ENCODE measurements around the gene ZDHHC17.

ZDHHC17 gene

GRCh38 chr12:76763746-76764675, at the start of gene ZDHHC17:
Gene ZDHHC17, plus strand, starts transcription at chr12:76764115. Its CDS starts 122 bp downstream, at chr12:76764237.
- H3K79me2 ChIP-seq (ENCODE audit: insufficient read depth, low read length): peaks cover 47% of the 10 kb centered on the region
- no peaks in the 10 kb centered on the region for H3K27me3 ChIP-seq (ENCODE audit: insufficient read depth, low read length, poor library complexity, severe bottlenecking)
- H2AFZ ChIP-seq (ENCODE audit: low read length): peak within 1 kb of the TSS; percentile 98
- no peaks in the 10 kb centered on the region for H3K9me3 ChIP-seq (ENCODE audit: insufficient read depth, low read depth, low read length)
- TF ChIP-seq CTCF (conservative IDR thresholded peaks at IDR 0.05; ENCODE audit: low read length) (no peak), EZH2phosphoT487 (IDR thresholded peaks at IDR 0.05; ENCODE audit: borderline replicate concordance) (no peak)
- peaks cover 12% of the 10 kb centered on the region for H4K20me1 ChIP-seq (ENCODE audit: insufficient read depth, low read length, poor library complexity, severe bottlenecking)
- H3K4me2 ChIP-seq (ENCODE audit: low read depth, low read length, poor library complexity, severe bottlenecking): peak within 1 kb of the TSS; percentile 88
- peak within 1 kb of the TSS; percentile 83 for H3K9ac ChIP-seq (ENCODE audit: low read depth, low read length, poor library complexity, severe bottlenecking)
- no peaks in the 10 kb centered on the region for H3F3A ChIP-seq (ENCODE audit: low read depth)
- H3K9me2 ChIP-seq (replicated peaks; ENCODE audit: low read depth, low read length): no peaks in the 10 kb centered on the region
- H3K4me3 ChIP-seq (ENCODE audit: low read length, poor library complexity, severe bottlenecking): peak within 1 kb of the TSS; percentile 92
- no peaks in the 10 kb centered on the region for H3K36me3 ChIP-seq (ENCODE audit: insufficient read depth, low read length)
- peaks cover 38% of the 10 kb centered on the region for H3K4me1 ChIP-seq (ENCODE audit: insufficient read depth, low read length, poor library complexity, severe bottlenecking)

GRCh38 chr12:76714415-76714814, 49.5 kb upstream of the ZDHHC17 start:
- TF ChIP-seq EZH2phosphoT487 (IDR thresholded peaks at IDR 0.05; ENCODE audit: borderline replicate concordance) (no peak), CTCF (conservative IDR thresholded peaks at IDR 0.05; ENCODE audit: low read length) (no peak)

GRCh38 chr12:76714861-76715260, 49.1 kb upstream of the ZDHHC17 start:
- Histone ChIP-seq H3K4me2 (ENCODE audit: low read depth, low read length, poor library complexity, severe bottlenecking) (no peak overlapping the region), H2AFZ (ENCODE audit: low read length) (no peak overlapping the region)

More at GRCh38 chr12:76714415-76714814, 49.5 kb upstream of the ZDHHC17 start:
- Histone ChIP-seq H4K20me1 (ENCODE audit: insufficient read depth, low read length, poor library complexity, severe bottlenecking) (no peaks in the 10 kb centered on the region), H3K9me2 (replicated peaks; ENCODE audit: low read depth, low read length) (no peaks in the 10 kb centered on the region), H3K4me3 (ENCODE audit: low read length, poor library complexity, severe bottlenecking) (no peak overlapping the region), H3K9ac (ENCODE audit: low read depth, low read length, poor library complexity, severe bottlenecking) (no peak overlapping the region), H3F3A (ENCODE audit: low read depth) (no peaks in the 10 kb centered on the region), H3K79me2 (ENCODE audit: insufficient read depth, low read length) (no peaks in the 10 kb centered on the region), H3K4me2 (ENCODE audit: low read depth, low read length, poor library complexity, severe bottlenecking) (no peak overlapping the region), H3K4me1 (ENCODE audit: insufficient read depth, low read length, poor library complexity, severe bottlenecking) (no peaks in the 10 kb centered on the region), H3K36me3 (ENCODE audit: insufficient read depth, low read length) (no peaks in the 10 kb centered on the region), H3K27me3 (ENCODE audit: insufficient read depth, low read length, poor library complexity, severe bottlenecking) (no peaks in the 10 kb centered on the region), H2AFZ (ENCODE audit: low read length) (no peak overlapping the region), H3K9me3 (ENCODE audit: insufficient read depth, low read depth, low read length) (no peaks in the 10 kb centered on the region)

More at GRCh38 chr12:76714861-76715260, 49.1 kb upstream of the ZDHHC17 start:
- Histone ChIP-seq H4K20me1 (ENCODE audit: insufficient read depth, low read length, poor library complexity, severe bottlenecking) (no peaks in the 10 kb centered on the region), H3K4me1 (ENCODE audit: insufficient read depth, low read length, poor library complexity, severe bottlenecking) (no peaks in the 10 kb centered on the region), H3F3A (ENCODE audit: low read depth) (no peaks in the 10 kb centered on the region), H3K27me3 (ENCODE audit: insufficient read depth, low read length, poor library complexity, severe bottlenecking) (no peaks in the 10 kb centered on the region), H3K36me3 (ENCODE audit: insufficient read depth, low read length) (no peaks in the 10 kb centered on the region), H3K9me3 (ENCODE audit: insufficient read depth, low read depth, low read length) (no peaks in the 10 kb centered on the region), H3K9me2 (replicated peaks; ENCODE audit: low read depth, low read length) (no peaks in the 10 kb centered on the region), H3K4me3 (ENCODE audit: low read length, poor library complexity, severe bottlenecking) (no peak overlapping the region), H3K9ac (ENCODE audit: low read depth, low read length, poor library complexity, severe bottlenecking) (no peak overlapping the region), H3K79me2 (ENCODE audit: insufficient read depth, low read length) (no peaks in the 10 kb centered on the region)
- TF ChIP-seq CTCF (conservative IDR thresholded peaks at IDR 0.05; ENCODE audit: low read length) (no peak), EZH2phosphoT487 (IDR thresholded peaks at IDR 0.05; ENCODE audit: borderline replicate concordance) (no peak)
